Transverse colon (tissue), 4 donors: Measurements from ENCODE around the gene GMDS. TPM values are rescaled to one million over a fixed set of nuclear protein-coding genes. Genes with fewer than 3 reads are reported as not detected.
A peak's percentile ranks its signal among the peaks of the same experiment; 100 is the strongest.

Experiments
- DNase-seq: peaks from one replicate; pipeline ENCODE4 v3.0.0-alpha.2; 2019
- H3K27ac ChIP-seq, 4 donors: fragments of 200-600 bp; sonication (generic); 2 replicates each; pipeline ENCODE4 v1.5.1; 2016 to 2018; ENCODE audit warnings: inconsistent platforms in 4 of 4
- H3K27me3 ChIP-seq: fragments of 200-600 bp; sonication (generic); 2 replicates; pipeline ENCODE4 v1.5.1; 2017; ENCODE audit warnings: inconsistent platforms
- H3K36me3 ChIP-seq, 4 donors: fragments of 200-600 bp; sonication (generic); 2 replicates each; pipeline ENCODE4 v1.5.1; 2017 to 2019; ENCODE audit warnings: inconsistent platforms in 4 of 4
- H3K4me1 ChIP-seq, 4 donors: fragments of 200-600 bp; sonication (generic); 2 replicates each; pipeline ENCODE4 v1.5.1; 2017 to 2020; ENCODE audit warnings: inconsistent platforms in 4 of 4
- H3K4me3 ChIP-seq, 4 donors: fragments of 200-600 bp; sonication (generic); 1 replicate in 1 of 4; 2 replicates in 3 of 4; pipeline versions ENCODE4 v1.5.1 to v1.6.1; 2017 to 2019; ENCODE audit warnings: inconsistent platforms in 4 of 4
- H3K9me3 ChIP-seq, 2 donors: fragments of 200-600 bp; sonication (generic); 2 replicates each; pipeline ENCODE4 v1.5.1; 2017 to 2019; ENCODE audit warnings: inconsistent platforms in 2 of 2
- CTCF ChIP-seq, 5 experiments: fragments of 200-600 bp in 3 of 5; fragments of 450-650 bp in 2 of 5; sonication (generic) in 3 of 5; IDR thresholded peaks; 1 replicate in 2 of 5; 2 replicates in 3 of 5; pipeline ENCODE4 v1.5.1; 2016 to 2017; ENCODE audit warnings: antibody characterized with exemption in 5 of 5, inconsistent platforms in 3 of 5, mild to moderate bottlenecking in 2 of 5, moderate library complexity in 1 of 5
- EP300 ChIP-seq: sonication (generic); formaldehyde crosslinking; IDR thresholded peaks from one replicate; pipeline ENCODE4 v1.6.1; 2017; ENCODE audit warnings: antibody characterized with exemption, low read depth
- POLR2A ChIP-seq: fragments of 450-650 bp; IDR thresholded peaks from one replicate; pipeline ENCODE4 v1.6.1; 2016; ENCODE audit warnings: antibody characterized with exemption, mild to moderate bottlenecking, moderate library complexity
- POLR2AphosphoS5 ChIP-seq, 3 donors: sonication (generic); formaldehyde crosslinking; IDR thresholded peaks; one replicate each; pipeline ENCODE4 v1.6.1; 2016; ENCODE audit warnings: antibody characterized with exemption in 3 of 3
- WGBS, 2 donors: methylation state at CpG; one replicate each; pipeline ENCODE4 v1.1.5; 2018; ENCODE audit warnings: low coverage in 1 of 2; 5-methylcytosine and 5-hydroxymethylcytosine counted together
- in situ Hi-C, 4 donors: fragments of 200-750 bp; cut with MboI; loops; one replicate each; pipeline versions ENCODE4 v1.15.0 to v1.15.1; 2017; ENCODE audit warnings: low sequenced_read_pairs in 3 of 4, low pct_ligation_motif_present in 1 of 4, low pct_unique_long_range_greater_than_20kb in 1 of 4
- intact Hi-C: fragments of 100-400 bp; cut with DNase I; formaldehyde crosslinking; loops from one replicate; pipeline ENCODE4 v1.15.1; 2023; ENCODE audit warnings: low total_unique reads
- total RNA-seq, 4 donors: library from RNA; depleted of rRNA; stranded (reverse); fragments of >200 nt; gene quantifications; one replicate each; pipeline ENCODE4 v1.1.0, GENCODE V29; 2016

GMDS gene
- total RNA-seq, 4 donors from 2014 or later = 66.2 to 546 (median 102) TPM

GRCh38 chr6:1610497-1611321, 634.7 kb downstream of the GMDS start:
- 3% methylated on average over 36 of the region's 101 CpGs; no CpG with 5 or more reads in 1 of the 2 donors for WGBS, 2 donors
- intact Hi-C loops (no loop called here), in situ Hi-C loops (no loop called here)
- DNase-seq = no peak
- H3K27ac ChIP-seq = peak overlapping the region in 3 of 4 donors; percentile 29 to 41 (median 35)
- H3K9me3 ChIP-seq = no peaks in the 10 kb centered on the region
- H3K36me3 ChIP-seq = no peaks in the 10 kb centered on the region
- TF ChIP-seq POLR2A = no peak
- no peak for TF ChIP-seq EP300
- no peak for TF ChIP-seq POLR2AphosphoS5 (IDR thresholded peaks at IDR 0.05)
- TF ChIP-seq CTCF (IDR thresholded peaks at IDR 0.05) = no peak
- H3K27me3 ChIP-seq = peaks cover 92% of the 10 kb centered on the region
- H3K4me3 ChIP-seq = peak overlapping the region; percentile 8 to 66 (median 38)
- peaks cover 6 to 53% (median 43%) of the 10 kb centered on the region in 4 donors for H3K4me1 ChIP-seq

GRCh38 chr6:1609648-1610496, 635.5 kb downstream of the GMDS start, which contains the start of gene FOXC1:
Gene FOXC1, plus strand, starts transcription at chr6:1609915. Its CDS starts 531 bp downstream, at chr6:1610446.
- H3K36me3 ChIP-seq = no peaks in the 10 kb centered on the region
- peak within 1 kb of the TSS; percentile 33 to 66 (median 48) for H3K4me3 ChIP-seq
- 0% methylated on average over 61 of the region's 115 CpGs; no CpG with 5 or more reads in 1 of the 2 donors for WGBS, 2 donors
- intact Hi-C loops = loop anchor here (10.0 kb wide), 2 partner anchors 495 to 835 kb away; no protein-coding TSS in a partner anchor
- no peaks in the 10 kb centered on the region for H3K9me3 ChIP-seq
- peaks cover 10 to 61% (median 48%) of the 10 kb centered on the region in 4 donors for H3K4me1 ChIP-seq
- peak within 1 kb of the TSS; percentile 62 to 71 (median 69) for H3K27ac ChIP-seq
- H3K27me3 ChIP-seq = peaks cover 92% of the 10 kb centered on the region
- in situ Hi-C loops = no loop called here
- no peak for TF ChIP-seq EP300
- TF ChIP-seq POLR2A = no peak
- TF ChIP-seq POLR2AphosphoS5 (IDR thresholded peaks at IDR 0.05) = peak; percentile 35 to 49 (median 49)
- no peak for TF ChIP-seq CTCF (IDR thresholded peaks at IDR 0.05)
- DNase-seq = peak; percentile 79

- intact Hi-C loops = loop anchor here (10.0 kb wide), 2 partner anchors 496 to 836 kb away; no protein-coding TSS in a partner anchor
- peaks cover 92% of the 10 kb centered on the region for H3K27me3 ChIP-seq
- 2% methylated on average over 48 of the region's 58 CpGs; no CpG with 5 or more reads in 1 of the 2 donors for WGBS, 2 donors
- H3K36me3 ChIP-seq = no peaks in the 10 kb centered on the region
- DNase-seq = no peak
- peaks cover 13 to 61% (median 48%) of the 10 kb centered on the region in 4 donors for H3K4me1 ChIP-seq
- peak overlapping the region in 3 of 4 donors; percentile 24 to 66 (median 54) for H3K4me3 ChIP-seq
- peak overlapping the region in 2 of 4 donors; percentile 30 to 35 for H3K27ac ChIP-seq
- in situ Hi-C loops = no loop called here
- TF ChIP-seq EP300 (no peak), POLR2AphosphoS5 (IDR thresholded peaks at IDR 0.05) (no peak), POLR2A (no peak), CTCF (IDR thresholded peaks at IDR 0.05) (no peak)
- no peaks in the 10 kb centered on the region for H3K9me3 ChIP-seq
Measured at GRCh38 chr6:1609041-1609647, 636.3 kb downstream of the GMDS start.
